Left renal cortex interstitium (tissue), 4 donors: ENCODE measurements around the gene NANOS3. TPM values are rescaled to one million over a fixed set of nuclear protein-coding genes. Genes with fewer than 3 reads are reported as not detected.

Source experiments
- DNase-seq, 4 donors: peaks; one replicate each; pipeline ENCODE4 v3.0.0-alpha.2; 2013; ENCODE audit warnings: low read depth in 4 of 4, low spot score in 2 of 4, missing footprints in 1 of 4
- polyA plus RNA-seq, 4 donors: library from polyadenylated mRNA; unstranded; fragments of 120-200 nt; gene quantifications; one replicate each; pipeline ENCODE4 v1.2.1, GENCODE V29; 2013; ENCODE audit not compliant: insufficient read length in 4 of 4

Gene NANOS3
- 1 to 10 TPM; 1.1 to 2.8 (median 1.6) TPM for polyA plus RNA-seq

DNA sequence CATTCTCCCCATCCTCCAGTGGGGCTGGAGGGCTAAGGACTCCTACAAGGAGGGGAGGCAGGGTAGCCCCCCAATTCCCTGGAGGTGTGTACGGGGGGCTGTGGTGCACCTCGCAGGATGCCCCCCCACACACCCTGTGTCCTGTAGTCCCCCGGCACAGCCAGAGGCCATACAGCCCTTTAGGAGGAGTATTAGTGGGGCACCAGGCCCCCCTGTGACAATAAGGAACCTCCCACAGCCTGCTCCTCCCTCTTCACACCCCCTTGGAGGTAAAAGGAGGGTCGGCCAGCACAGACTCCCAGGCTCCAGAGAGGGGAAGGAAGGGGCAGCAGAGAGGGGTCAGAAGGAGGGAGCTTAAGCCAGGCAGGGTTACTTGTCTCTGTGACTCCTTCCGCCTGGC, at the start of gene NANOS3:
Gene NANOS3 (plus strand): TSS at position 301 of the 400 bp plus-strand sequence. CDS start 115 bp downstream, outside the sequence.
- no peak for DNase-seq

DNA sequence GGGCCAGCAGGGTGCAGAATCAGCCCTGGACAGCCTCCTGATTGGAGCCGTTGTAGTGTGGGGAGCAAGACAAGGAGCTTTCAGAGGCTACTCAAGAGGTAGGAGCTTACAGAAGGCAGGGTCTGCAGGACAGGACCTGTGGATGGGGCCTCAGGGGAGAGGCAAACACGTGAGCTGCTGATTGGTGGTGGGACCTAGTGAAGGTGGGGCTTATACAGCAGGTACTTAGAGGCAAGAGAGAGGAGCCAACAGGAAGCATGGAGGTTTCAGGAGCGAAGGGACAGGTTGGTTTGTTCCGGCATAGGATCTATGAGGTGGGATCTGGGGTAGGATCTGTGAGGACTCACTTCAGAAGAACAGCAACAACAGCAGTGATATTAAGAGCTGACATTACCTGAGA, 49.3 kb upstream of the NANOS3 start:
- no peak for DNase-seq

- DNase-seq, result no peak
Measured at GRCh38 chr19:13830114-13830740, 46.7 kb upstream of the NANOS3 start.

- no peak for DNase-seq
Measured at GRCh38 chr19:13830741-13831536, 46.0 kb upstream of the NANOS3 start.

- DNase-seq, result no peak
Measured at GRCh38 chr19:13831537-13832467, 45.1 kb upstream of the NANOS3 start.

DNA sequence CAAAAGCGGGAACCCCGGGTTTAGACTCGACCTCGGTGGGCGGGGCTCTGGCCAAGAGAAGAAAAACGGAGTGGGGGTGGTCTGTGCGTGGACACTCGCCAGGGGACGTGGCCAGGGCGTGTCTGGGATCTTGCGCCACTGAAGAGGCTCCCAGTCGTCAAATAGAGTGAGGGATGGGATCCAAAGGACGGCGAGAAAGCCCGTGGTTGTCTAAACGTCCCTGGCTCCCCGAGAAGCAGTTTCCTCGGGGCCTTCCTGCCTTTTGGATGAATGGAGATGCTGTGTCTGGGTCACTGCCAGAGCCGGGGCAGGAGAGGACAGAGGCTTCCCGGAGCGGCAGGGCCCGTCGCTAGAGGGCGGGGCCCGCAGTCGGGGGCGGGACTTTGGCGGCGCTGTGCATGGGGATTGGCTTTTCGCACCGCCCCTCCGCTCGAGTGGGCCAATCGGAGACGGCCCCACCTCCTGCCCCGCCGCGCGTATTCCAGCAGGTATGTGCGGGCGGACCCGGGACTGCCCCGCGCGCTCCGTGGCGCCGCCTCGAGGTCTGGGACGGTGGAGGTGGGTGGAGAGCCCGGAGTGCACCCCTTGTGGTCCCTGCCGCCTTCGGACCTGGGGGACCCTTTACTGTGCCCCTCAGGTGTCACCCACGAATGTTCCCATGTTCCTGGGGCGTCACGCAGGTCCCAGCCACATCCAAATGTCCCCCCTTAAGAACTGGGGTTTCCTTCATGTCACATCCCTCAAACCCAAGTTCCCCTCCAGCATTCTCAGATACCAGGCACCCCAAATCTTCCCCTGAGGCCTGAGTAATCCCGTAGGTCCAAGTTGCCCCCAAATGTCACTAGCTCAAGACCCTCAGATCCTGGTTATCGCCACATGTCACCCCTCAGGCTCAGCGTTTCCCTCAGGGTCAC, 43.3 kb upstream of the NANOS3 start:
- peak in 1 of 4 donors; percentile 77 for DNase-seq

GRCh38 chr19:13834244-13835069, 42.5 kb upstream of the NANOS3 start:
- DNase-seq, result no peak

GRCh38 chr19:13835791-13836723, 40.9 kb upstream of the NANOS3 start:
- DNase-seq, result no peak

DNA sequence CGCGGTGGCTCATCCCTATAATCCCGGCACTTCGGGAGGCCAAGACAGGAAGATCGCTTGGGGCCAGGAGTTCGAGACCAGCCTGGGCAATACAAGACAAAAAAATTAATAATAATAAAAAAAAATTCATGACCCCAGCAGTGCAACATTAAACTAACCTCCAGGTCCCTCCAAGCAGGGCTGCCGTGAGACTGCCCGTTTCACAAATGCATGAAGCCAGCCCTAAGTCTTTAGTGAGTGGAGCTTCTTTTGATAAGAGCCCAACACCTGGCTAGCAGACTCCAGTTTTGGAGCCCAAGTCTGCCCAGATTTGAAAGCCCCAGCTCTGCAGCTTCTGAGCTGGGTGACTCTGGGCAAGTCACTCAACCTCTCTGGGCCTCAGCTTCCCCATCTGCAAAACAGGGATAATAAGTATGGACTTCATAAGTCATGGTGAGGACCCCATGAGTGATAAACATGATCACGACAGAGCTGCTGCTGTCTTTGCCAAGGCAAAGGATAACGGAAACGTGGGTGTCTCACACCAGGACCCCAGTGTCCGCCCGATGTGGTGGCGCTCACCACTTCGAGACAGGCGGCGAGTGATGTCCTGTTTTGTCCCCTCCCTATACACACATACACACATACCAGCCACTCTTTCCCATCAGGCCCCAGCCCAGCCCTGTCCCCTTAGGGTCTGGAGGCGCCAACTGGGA, 38.4 kb upstream of the NANOS3 start:
- no peak for DNase-seq

GRCh38 chr19:13839130-13839937, 37.6 kb upstream of the NANOS3 start:
- DNase-seq, result no peak

DNA sequence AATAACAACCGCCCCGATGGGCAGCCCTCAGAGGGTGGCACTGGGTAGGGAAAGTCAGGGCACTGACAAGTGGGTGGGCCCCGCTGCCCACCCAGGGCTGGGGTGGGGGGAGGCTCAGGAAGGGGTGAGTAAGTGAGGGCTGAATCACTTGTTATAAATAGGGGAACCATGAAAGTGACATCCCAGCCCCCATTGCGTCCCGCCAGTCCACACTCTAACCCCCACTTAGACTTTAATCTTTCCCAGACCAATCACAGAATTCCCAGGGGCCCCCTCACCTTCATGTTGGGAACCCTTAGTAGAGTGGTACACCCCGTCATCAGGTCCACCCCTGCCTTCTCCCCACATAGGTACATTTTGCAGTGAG, 37.0 kb upstream of the NANOS3 start:
- DNase-seq, result no peak

DNA sequence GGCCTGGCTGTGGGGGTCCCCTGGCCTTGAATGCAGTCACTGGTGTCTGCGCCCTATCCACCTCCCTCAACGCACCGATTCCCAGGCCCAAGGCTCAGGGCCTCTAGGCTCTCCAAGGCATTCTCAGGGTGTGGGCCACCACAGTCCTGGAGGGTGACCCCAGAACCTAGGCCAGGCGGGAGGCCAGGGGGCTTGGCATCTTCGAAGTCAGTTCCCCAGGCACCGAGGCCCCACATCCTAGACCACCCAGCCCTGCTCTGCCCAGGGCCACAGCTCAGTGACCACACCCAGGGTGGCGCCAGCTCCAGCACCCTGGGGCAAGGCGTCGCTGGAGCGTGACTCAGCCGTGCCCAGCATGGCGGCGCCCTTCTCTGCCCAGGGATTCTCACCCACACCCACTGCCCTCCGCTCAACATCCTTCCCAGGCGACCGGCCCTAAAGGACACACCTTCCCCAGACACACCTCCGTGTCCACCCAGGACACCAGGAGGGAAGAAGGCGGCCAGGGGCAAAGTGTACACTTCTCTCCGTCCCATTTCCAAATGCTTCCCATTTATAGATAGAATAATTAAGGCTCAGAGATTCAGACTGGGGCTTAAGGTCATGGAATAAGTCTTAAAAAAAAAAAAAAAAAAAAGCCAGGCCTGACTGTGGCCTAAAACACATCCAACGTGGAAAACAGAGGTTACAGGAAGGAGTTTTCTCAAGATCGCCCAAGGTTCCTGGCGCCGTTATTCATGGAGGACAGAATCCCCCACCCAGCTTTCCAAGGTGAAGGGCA, 36.4 kb upstream of the NANOS3 start:
- no peak for DNase-seq

DNA sequence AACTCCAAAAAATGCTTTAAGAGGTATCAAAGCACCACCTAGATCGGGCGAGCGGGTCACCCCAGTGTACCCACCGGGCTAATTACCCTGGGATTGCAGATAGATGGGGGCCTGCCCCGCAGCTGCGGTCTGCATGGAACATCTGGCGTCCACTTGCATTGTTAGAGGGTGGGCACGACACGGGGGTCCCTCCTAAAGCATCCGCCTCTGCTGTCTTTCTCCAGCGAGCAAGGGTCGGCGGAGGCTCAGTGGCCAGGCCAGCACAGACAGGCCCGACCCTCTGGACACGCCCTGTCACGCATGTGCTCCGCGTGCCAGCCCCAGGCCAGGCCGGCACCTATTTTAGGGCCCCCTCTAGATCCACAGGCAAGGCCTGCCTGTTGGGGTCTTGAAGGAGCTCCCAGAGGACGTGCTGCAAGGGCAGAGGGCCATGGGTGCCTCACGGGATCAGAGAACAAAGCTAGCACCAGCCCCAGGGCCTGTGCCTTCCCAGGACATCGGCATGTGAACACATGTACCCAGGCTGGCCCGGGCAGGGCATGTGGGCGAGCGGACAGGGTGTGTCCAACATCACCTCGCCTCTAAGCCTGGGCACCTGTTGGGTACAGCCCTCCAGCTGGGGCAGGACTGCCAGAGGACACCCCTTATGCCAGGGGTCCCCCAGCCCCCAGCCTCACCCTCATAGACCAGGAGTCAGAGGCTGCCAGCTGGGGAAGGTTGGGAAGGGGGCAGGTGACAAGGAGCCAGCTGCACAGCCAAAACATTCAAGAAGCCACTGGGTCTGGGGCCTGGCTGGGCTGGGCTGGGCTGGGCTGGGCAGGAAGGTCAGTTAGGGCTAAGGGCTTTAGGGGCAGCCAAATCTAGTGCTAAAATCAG, 35.6 kb upstream of the NANOS3 start:
- no peak for DNase-seq

DNA sequence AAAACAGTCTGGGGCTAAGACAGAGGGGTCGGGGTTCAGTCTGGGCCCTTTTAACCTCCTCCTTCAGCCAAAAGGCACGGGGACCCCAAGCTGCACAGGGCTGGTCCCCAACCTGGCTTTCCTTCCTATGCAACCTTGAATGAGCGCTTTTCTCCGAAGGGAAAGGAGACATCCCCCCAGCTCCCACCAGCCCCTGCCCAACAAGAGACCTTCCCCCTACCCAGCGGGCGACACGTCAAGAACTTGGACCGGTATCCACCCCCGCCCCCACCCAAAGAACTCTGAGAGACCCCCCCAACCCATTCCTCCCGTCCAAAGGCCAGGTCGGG, 35.0 kb upstream of the NANOS3 start:
- no peak for DNase-seq
